Measurements from ENCODE around the gene EYS. TPM values are rescaled to one million over a fixed set of nuclear protein-coding genes. Genes with fewer than 3 reads are reported as not detected.

The EYS gene
- total RNA-seq, 2 donors from 2014 or later, result not detected

DNA sequence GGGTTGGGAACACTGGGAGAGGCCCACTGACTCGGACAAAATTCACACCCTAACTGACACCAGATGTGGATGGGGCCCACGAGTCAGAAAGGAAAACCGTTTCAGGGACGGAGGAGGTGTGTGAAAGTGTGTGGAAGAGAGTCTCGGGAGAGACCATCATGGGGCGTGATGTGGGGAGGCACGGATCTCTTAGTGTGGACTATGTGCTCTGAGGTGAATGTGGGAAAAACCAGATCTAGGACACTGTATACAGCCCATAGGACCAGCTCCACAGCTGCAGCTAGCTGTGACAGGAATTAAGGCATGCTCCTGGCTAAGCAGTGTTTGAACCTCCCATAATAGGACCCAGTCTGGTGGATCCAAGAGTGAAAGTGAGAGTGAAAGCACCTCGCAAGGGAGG is 1380.1 kb downstream of the EYS start:
- H3K4me3 Mint-ChIP-seq, result no peak overlapping the region
- H3K27me3 Mint-ChIP-seq (ENCODE audit: low read depth), result no peaks in the 10 kb centered on the region
- H3K4me1 Mint-ChIP-seq (ENCODE audit: low read depth), result no peaks in the 10 kb centered on the region
- DNase-seq (no peak), ATAC-seq (replicated peaks in 1 of 2) (no peak)
- H3K27ac Mint-ChIP-seq, result no peak overlapping the region
- H3K36me3 Mint-ChIP-seq (ENCODE audit: insufficient read depth in 2 of 2), result no peaks in the 10 kb centered on the region
- H3K9me3 Mint-ChIP-seq, result peaks cover 9% of the 10 kb centered on the region in 2 donors

DNA sequence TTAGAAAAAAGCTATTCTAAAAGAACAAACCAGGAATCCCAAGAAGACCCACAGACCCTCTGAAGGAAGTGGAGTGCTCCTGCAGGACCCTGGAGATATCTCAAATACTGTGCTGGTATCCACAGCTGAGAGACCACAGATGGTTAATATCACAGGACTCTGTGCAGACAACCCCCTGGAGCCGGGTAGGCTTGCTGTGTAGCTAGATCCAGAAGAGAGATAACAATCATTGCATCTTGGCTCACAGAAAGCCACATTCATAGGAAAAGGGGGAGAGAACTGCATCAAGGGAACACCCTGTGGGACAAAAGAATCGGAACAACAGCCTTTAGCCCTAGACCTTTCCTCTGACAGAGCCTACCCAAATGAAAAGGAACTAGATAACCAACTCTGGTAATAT is 1381.9 kb downstream of the EYS start:
- ATAC-seq (replicated peaks in 1 of 2) (no peak), DNase-seq (no peak)
- H3K9me3 Mint-ChIP-seq, result peaks cover 8 to 9% of the 10 kb centered on the region in 2 donors
- no peak overlapping the region for H3K4me3 Mint-ChIP-seq
- H3K27me3 Mint-ChIP-seq (ENCODE audit: low read depth), result no peaks in the 10 kb centered on the region
- no peak overlapping the region for H3K27ac Mint-ChIP-seq
- H3K36me3 Mint-ChIP-seq (ENCODE audit: insufficient read depth in 2 of 2), result no peaks in the 10 kb centered on the region
- H3K4me1 Mint-ChIP-seq (ENCODE audit: low read depth), result no peaks in the 10 kb centered on the region

- DNase-seq, result no peak
- Mint-ChIP-seq H3K36me3 (ENCODE audit: insufficient read depth in 2 of 2) (peaks cover 0 to 3% of the 10 kb centered on the region in 2 donors), H3K4me3 (no peak overlapping the region), H3K27me3 (ENCODE audit: low read depth) (no peaks in the 10 kb centered on the region), H3K9me3 (peaks cover 12 to 15% of the 10 kb centered on the region in 2 donors), H3K4me1 (ENCODE audit: low read depth) (no peaks in the 10 kb centered on the region), H3K27ac (no peak overlapping the region)
- no peak for ATAC-seq (replicated peaks in 1 of 2)
These were observed 1396.8 kb downstream of the EYS start for GRCh38 chr6:64310214-64310613.

DNA sequence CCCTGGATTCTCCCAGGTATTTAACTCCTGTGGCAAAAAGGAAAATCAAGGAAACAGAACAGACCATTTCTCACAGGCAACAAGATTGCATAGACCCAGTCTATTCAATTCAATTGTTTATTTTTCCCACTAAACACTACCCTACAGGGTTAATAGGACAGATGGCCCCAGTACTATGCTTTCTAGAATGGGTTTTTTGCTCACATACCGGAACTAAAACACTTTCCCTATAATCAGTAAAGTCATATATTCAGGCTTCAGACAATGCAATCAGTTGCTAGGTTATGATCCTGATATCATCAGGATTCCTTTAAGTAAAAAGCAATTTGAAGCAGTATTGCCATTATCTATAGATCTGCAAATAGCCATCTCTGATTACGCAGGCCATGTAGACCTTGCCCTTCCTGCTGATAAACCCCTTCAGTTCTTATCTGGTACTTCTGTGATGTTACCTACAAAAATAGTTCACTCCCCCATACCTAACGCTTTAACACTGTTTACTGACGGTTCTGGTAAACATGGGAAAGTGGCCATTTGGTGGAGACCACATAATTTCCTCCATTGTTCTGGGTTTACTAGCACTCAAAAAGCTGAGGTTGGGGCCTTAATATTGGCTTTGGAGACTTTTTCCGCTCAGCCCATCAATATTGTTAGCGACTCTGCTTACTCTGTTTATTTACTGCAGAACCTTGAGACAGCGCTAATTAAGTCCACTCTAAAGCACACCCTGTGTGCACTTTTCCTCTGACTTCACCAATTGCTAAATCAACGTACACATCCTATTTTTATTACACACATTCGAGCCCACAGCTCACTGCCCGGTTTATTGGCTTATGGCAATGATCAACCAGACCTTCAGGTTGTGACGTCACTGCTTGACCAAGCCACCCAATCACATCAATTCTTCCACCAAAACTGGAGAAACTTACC is 1405.5 kb downstream of the EYS start:
- no peaks in the 10 kb centered on the region for H3K27me3 Mint-ChIP-seq (ENCODE audit: low read depth)

DNA sequence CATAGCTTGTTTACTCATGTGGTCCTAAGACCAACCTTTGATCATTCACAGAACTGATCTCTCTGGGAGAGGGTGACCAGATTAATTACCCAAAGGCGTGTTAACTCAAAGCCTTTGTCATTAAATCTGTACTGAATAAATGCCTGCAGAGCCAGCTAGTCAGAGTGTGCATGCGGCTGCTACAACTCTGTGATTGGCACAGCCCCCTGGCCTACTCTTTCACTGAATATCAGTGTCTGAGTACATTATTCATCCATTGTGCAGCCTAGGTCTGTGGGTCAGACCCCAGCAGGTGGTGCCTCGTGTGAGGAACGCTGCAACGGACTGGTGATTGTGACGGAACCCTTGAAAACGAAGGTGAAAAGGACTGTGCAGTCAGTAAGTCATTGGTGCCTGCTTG is 1407.8 kb downstream of the EYS start:
- no peak for ATAC-seq (replicated peaks in 1 of 2)
- Mint-ChIP-seq H3K27ac (no peak overlapping the region), H3K36me3 (ENCODE audit: insufficient read depth in 2 of 2) (no peaks in the 10 kb centered on the region), H3K4me3 (no peak overlapping the region), H3K9me3 (peaks cover 9 to 13% of the 10 kb centered on the region in 2 donors), H3K27me3 (ENCODE audit: low read depth) (no peaks in the 10 kb centered on the region), H3K4me1 (ENCODE audit: low read depth) (no peaks in the 10 kb centered on the region)
- DNase-seq, result no peak

More for the DNA sequence above, 1405.5 kb downstream of the EYS start:
- Mint-ChIP-seq H3K36me3 (ENCODE audit: insufficient read depth in 2 of 2) (no peaks in the 10 kb centered on the region), H3K4me3 (no peak overlapping the region), H3K27ac (no peak overlapping the region), H3K4me1 (ENCODE audit: low read depth) (no peaks in the 10 kb centered on the region), H3K9me3 (peaks cover 10 to 13% of the 10 kb centered on the region in 2 donors)
- ATAC-seq (replicated peaks in 1 of 2), result no peak
- DNase-seq, result no peak

GRCh38 chr6:64294034-64294433 is 1413.0 kb downstream of the EYS start:
- H3K4me3 Mint-ChIP-seq, result no peak overlapping the region
- H3K4me1 Mint-ChIP-seq (ENCODE audit: low read depth), result no peaks in the 10 kb centered on the region
- ATAC-seq (replicated peaks in 1 of 2) (no peak), DNase-seq (no peak)
- H3K36me3 Mint-ChIP-seq (ENCODE audit: insufficient read depth in 2 of 2), result no peaks in the 10 kb centered on the region
- H3K9me3 Mint-ChIP-seq, result peaks cover 7 to 8% of the 10 kb centered on the region in 2 donors
- H3K27ac Mint-ChIP-seq, result no peak overlapping the region
- no peaks in the 10 kb centered on the region for H3K27me3 Mint-ChIP-seq (ENCODE audit: low read depth)

GRCh38 chr6:64293298-64293697 is 1413.7 kb downstream of the EYS start:
- Mint-ChIP-seq H3K4me3 (no peak overlapping the region), H3K9me3 (peaks cover 9 to 10% of the 10 kb centered on the region in 2 donors), H3K36me3 (ENCODE audit: insufficient read depth in 2 of 2) (no peaks in the 10 kb centered on the region), H3K4me1 (ENCODE audit: low read depth) (no peaks in the 10 kb centered on the region), H3K27ac (no peak overlapping the region), H3K27me3 (ENCODE audit: low read depth) (no peaks in the 10 kb centered on the region)
- ATAC-seq (replicated peaks in 1 of 2), result no peak
- no peak for DNase-seq

DNA sequence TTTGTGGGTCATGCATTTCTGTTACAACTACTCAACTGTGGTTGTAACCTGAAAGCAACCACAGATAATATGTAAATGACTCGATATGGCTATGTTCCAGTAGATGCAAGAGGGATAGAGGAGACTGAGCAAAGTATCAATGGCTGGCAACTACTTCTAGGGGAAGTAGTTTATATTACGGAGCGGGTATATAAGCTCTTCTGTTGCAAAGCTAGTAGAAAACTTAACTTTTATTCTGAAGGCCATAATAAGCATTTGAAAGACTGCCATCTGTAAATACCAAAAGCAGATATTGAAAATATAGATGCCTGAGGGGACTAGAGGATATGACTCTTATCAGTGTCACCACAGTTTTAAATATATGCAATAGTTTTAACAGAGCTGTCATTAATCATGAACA is 1416.2 kb downstream of the EYS start:
- H3K9me3 Mint-ChIP-seq, result peaks cover 6 to 7% of the 10 kb centered on the region in 2 donors
- no peaks in the 10 kb centered on the region for H3K27me3 Mint-ChIP-seq (ENCODE audit: low read depth)
- no peaks in the 10 kb centered on the region for H3K4me1 Mint-ChIP-seq (ENCODE audit: low read depth)
- ATAC-seq (replicated peaks in 1 of 2) (no peak), DNase-seq (no peak)
- H3K36me3 Mint-ChIP-seq (ENCODE audit: insufficient read depth in 2 of 2), result no peaks in the 10 kb centered on the region
- H3K4me3 Mint-ChIP-seq, result no peak overlapping the region
- no peak overlapping the region for H3K27ac Mint-ChIP-seq

DNA sequence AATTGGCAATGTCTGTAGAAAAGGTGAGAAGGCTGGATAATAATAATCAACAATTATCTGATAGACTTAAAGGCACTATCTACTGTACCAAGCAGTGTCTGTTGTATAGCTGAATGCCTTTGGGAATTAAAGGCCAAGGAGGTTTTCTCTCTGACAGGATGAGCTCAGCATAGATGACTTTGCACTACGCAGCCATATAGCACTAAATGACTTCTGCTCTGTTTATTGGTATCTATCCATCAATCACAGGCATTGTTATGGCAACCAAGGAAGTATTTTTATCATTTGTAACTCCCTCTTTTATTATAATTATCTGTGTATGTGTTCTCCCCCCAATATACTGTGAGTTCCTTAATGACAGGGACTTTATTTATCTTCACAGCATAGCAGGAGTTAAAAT is 1417.1 kb downstream of the EYS start:
- Mint-ChIP-seq H3K4me3 (no peak overlapping the region), H3K27ac (no peak overlapping the region), H3K4me1 (ENCODE audit: low read depth) (no peaks in the 10 kb centered on the region), H3K27me3 (ENCODE audit: low read depth) (no peaks in the 10 kb centered on the region), H3K9me3 (peaks cover 10 to 11% of the 10 kb centered on the region in 2 donors), H3K36me3 (ENCODE audit: insufficient read depth in 2 of 2) (no peaks in the 10 kb centered on the region)
- ATAC-seq (replicated peaks in 1 of 2), result no peak
- DNase-seq, result no peak

GRCh38 chr6:64288351-64288750 is 1418.7 kb downstream of the EYS start:
- Mint-ChIP-seq H3K27ac (no peak overlapping the region), H3K27me3 (ENCODE audit: low read depth) (no peaks in the 10 kb centered on the region), H3K36me3 (ENCODE audit: insufficient read depth in 2 of 2) (peaks cover 0 to 2% of the 10 kb centered on the region in 2 donors), H3K4me1 (ENCODE audit: low read depth) (no peaks in the 10 kb centered on the region), H3K9me3 (peaks cover 10 to 13% of the 10 kb centered on the region in 2 donors), H3K4me3 (no peak overlapping the region)
- ATAC-seq (replicated peaks in 1 of 2) (no peak), DNase-seq (no peak)

GRCh38 chr6:64281167-64281566 is 1425.9 kb downstream of the EYS start:
- no peaks in the 10 kb centered on the region for H3K27me3 Mint-ChIP-seq (ENCODE audit: low read depth)
- ATAC-seq (replicated peaks in 1 of 2), result no peak
- peaks cover 6 to 9% of the 10 kb centered on the region in 2 donors for H3K9me3 Mint-ChIP-seq
- H3K36me3 Mint-ChIP-seq (ENCODE audit: insufficient read depth in 2 of 2), result peaks cover 0 to 2% of the 10 kb centered on the region in 2 donors
- no peak overlapping the region for H3K27ac Mint-ChIP-seq
- no peak for DNase-seq
- no peaks in the 10 kb centered on the region for H3K4me1 Mint-ChIP-seq (ENCODE audit: low read depth)
- H3K4me3 Mint-ChIP-seq, result no peak overlapping the region

- no peak for ATAC-seq (replicated peaks in 1 of 2)
- H3K27ac Mint-ChIP-seq, result no peak overlapping the region
- no peaks in the 10 kb centered on the region for H3K4me1 Mint-ChIP-seq (ENCODE audit: low read depth)
- H3K27me3 Mint-ChIP-seq (ENCODE audit: low read depth), result no peaks in the 10 kb centered on the region
- H3K9me3 Mint-ChIP-seq, result peaks cover 6 to 9% of the 10 kb centered on the region in 2 donors
- no peak for DNase-seq
- no peak overlapping the region for H3K4me3 Mint-ChIP-seq
- peaks cover 0 to 3% of the 10 kb centered on the region in 2 donors for H3K36me3 Mint-ChIP-seq (ENCODE audit: insufficient read depth in 2 of 2)
These were observed 1426.5 kb downstream of the EYS start for GRCh38 chr6:64280569-64280968.

GRCh38 chr6:64270083-64270482 is 1436.9 kb downstream of the EYS start:
- Mint-ChIP-seq H3K9me3 (peaks cover 4% of the 10 kb centered on the region in 2 donors), H3K4me1 (ENCODE audit: low read depth) (no peaks in the 10 kb centered on the region), H3K36me3 (ENCODE audit: insufficient read depth in 2 of 2) (no peaks in the 10 kb centered on the region), H3K4me3 (no peak overlapping the region), H3K27me3 (ENCODE audit: low read depth) (no peaks in the 10 kb centered on the region), H3K27ac (no peak overlapping the region)
- no peak for DNase-seq
- ATAC-seq (replicated peaks in 1 of 2), result no peak

Data from activated T-cell treated with anti-CD3 and anti-CD28 coated beads, Interleukin-2, amount 50 U/mL, for 72 hours (primary cell).